HepG2 (cell line): ENCODE measurements around the gene DPP8. TPM values are rescaled to one million over a fixed set of nuclear protein-coding genes. Genes with fewer than 3 reads are reported as not detected.
A peak's percentile ranks its signal among the peaks of the same experiment; 100 is the strongest.

ENCODE experiments used
- AKAP8 ChIP-seq: sonication (generic); formaldehyde crosslinking; IDR thresholded peaks from 2 replicates; pipeline ENCODE4 v1.5.1; 2020; ENCODE audit warnings: mild to moderate bottlenecking, missing genetic modification reagents
- ARID2 ChIP-seq: sonication (generic); formaldehyde crosslinking; IDR thresholded peaks from 2 replicates; pipeline ENCODE4 v1.8.1; 2022; ENCODE audit warnings: mild to moderate bottlenecking, missing genetic modification reagents, borderline replicate concordance
- CBX1 ChIP-seq: IDR thresholded peaks from one replicate; pipeline ENCODE4 v1.6.1; 2016; ENCODE audit warnings: antibody characterized with exemption, low read depth
- CEBPG ChIP-seq: IDR thresholded peaks from 2 replicates; pipeline ENCODE4 v1.6.1; 2016
- GATA4 ChIP-seq: sonication (generic); IDR thresholded peaks from 2 replicates; pipeline ENCODE4 v1.6.1; 2016; ENCODE audit warnings: antibody characterized with exemption, low read depth, borderline replicate concordance
- KLF11 ChIP-seq: IDR thresholded peaks from 2 replicates; pipeline ENCODE4 v1.6.1; 2016; ENCODE audit warnings: missing compliant biosample characterization
- MYC ChIP-seq: sonication (generic); formaldehyde crosslinking; IDR thresholded peaks from 2 replicates; pipeline ENCODE4 v1.9.0; 2021; ENCODE audit warnings: missing genetic modification reagents, borderline replicate concordance
- NR2F6 ChIP-seq, 2 experiments: IDR thresholded peaks; 2 replicates each; pipeline ENCODE4 v1.6.1; 2016; ENCODE audit warnings: antibody characterized with exemption in 1 of 2, mild to moderate bottlenecking in 1 of 2
- PITX1 ChIP-seq: sonication (generic); formaldehyde crosslinking; IDR thresholded peaks from 2 replicates; pipeline ENCODE4 v1.5.1; 2020; ENCODE audit warnings: mild to moderate bottlenecking, missing genetic modification reagents
- RAD21 ChIP-seq: fragments of 450-650 bp; formaldehyde crosslinking; IDR thresholded peaks from 2 replicates; pipeline ENCODE4 v1.5.0; 2020; ENCODE audit warnings: mild to moderate bottlenecking
- ZBTB7A ChIP-seq: sonication (generic); formaldehyde crosslinking; IDR thresholded peaks from 2 replicates; pipeline ENCODE4 v1.8.0; 2022; ENCODE audit warnings: mild to moderate bottlenecking, missing genetic modification reagents
- ZC3H13 ChIP-seq: sonication (generic); formaldehyde crosslinking; IDR thresholded peaks from 2 replicates; pipeline ENCODE4 v1.8.1; 2023; ENCODE audit warnings: mild to moderate bottlenecking, missing genetic modification reagents, moderate library complexity
- ZFP36L1 ChIP-seq: sonication (generic); formaldehyde crosslinking; IDR thresholded peaks from 2 replicates; pipeline ENCODE4 v1.8.0; 2022; ENCODE audit warnings: mild to moderate bottlenecking, missing genetic modification reagents, moderate library complexity
- ZFP82 ChIP-seq: sonication (generic); formaldehyde crosslinking; IDR thresholded peaks from 2 replicates; pipeline ENCODE4 v1.5.1; 2020; ENCODE audit warnings: mild to moderate bottlenecking, missing genetic modification reagents, borderline replicate concordance
- ZKSCAN1 ChIP-seq: fragments of 150-350 bp; IDR thresholded peaks from 2 replicates; pipeline ENCODE4 v1.6.1; 2014; ENCODE audit warnings: low read length
- ZMYM4 ChIP-seq: sonication (generic); formaldehyde crosslinking; IDR thresholded peaks from 2 replicates; pipeline ENCODE4 v1.8.1; 2023; ENCODE audit warnings: mild to moderate bottlenecking, missing genetic modification reagents
- ZNF160 ChIP-seq: sonication (generic); formaldehyde crosslinking; IDR thresholded peaks from 2 replicates; pipeline ENCODE4 v1.8.0; 2022; ENCODE audit warnings: mild to moderate bottlenecking, inconsistent platforms, missing genetic modification reagents
- ZNF430 ChIP-seq: sonication (generic); formaldehyde crosslinking; IDR thresholded peaks from 2 replicates; pipeline ENCODE4 v1.9.0; 2021; ENCODE audit warnings: mild to moderate bottlenecking, missing genetic modification reagents
- ZNF496 ChIP-seq: sonication (generic); formaldehyde crosslinking; IDR thresholded peaks from 2 replicates; pipeline ENCODE4 v1.8.1; 2023; ENCODE audit warnings: mild to moderate bottlenecking, moderate library complexity, missing genetic modification reagents; ENCODE audit not compliant: insufficient replicate concordance
- ZNF616 ChIP-seq: sonication (generic); formaldehyde crosslinking; IDR thresholded peaks from 2 replicates; pipeline ENCODE4 v1.5.0; 2020; ENCODE audit warnings: low read depth, mild to moderate bottlenecking, missing genetic modification reagents
- ZNF646 ChIP-seq: sonication (generic); formaldehyde crosslinking; IDR thresholded peaks from 2 replicates; pipeline ENCODE4 v1.9.0; 2021; ENCODE audit warnings: mild to moderate bottlenecking, missing genetic modification reagents
- ZNF747 ChIP-seq: sonication (generic); formaldehyde crosslinking; IDR thresholded peaks from 2 replicates; pipeline ENCODE4 v1.8.1; 2023; ENCODE audit warnings: missing genetic modification reagents, mild to moderate bottlenecking, borderline replicate concordance
- ZNF839 ChIP-seq: sonication (generic); formaldehyde crosslinking; IDR thresholded peaks from 2 replicates; pipeline ENCODE4 v1.4.0; 2020; ENCODE audit warnings: missing genetic modification reagents, mild to moderate bottlenecking, borderline replicate concordance
- polyA plus RNA-seq, 8 experiments: library from polyadenylated mRNA; depleted of rRNA in 3 of 8; stranded (reverse) in 7 of 8; unstranded in 1 of 8; fragments of >200 nt; fragmentation: Illumina TruSeq in 4 of 8; extraction: Trizol in 4 of 8; gene quantifications; 2 replicates each; pipeline versions ENCODE4 v1.2.1 to v1.2.3, GENCODE V29; 2011 to 2016; ENCODE audit warnings: low read depth in 4 of 8, missing spikeins in 1 of 8, mixed read lengths in 1 of 8; ENCODE audit not compliant: insufficient read depth in 1 of 8
- total RNA-seq, 5 experiments: library from RNA; depleted of rRNA; stranded (reverse); fragments of >200 nt; fragmentation: Illumina TruSeq; extraction: Trizol; gene quantifications; 2 replicates each; pipeline ENCODE4 v1.2.3, GENCODE V29; 2016; ENCODE audit warnings: low read depth in 1 of 5
- TF ChIP-seq, protein P1 (sequence below): IDR thresholded peaks from 2 replicates; pipeline ENCODE4 v1.6.1; 2016; ENCODE audit warnings: control low read depth

Gene DPP8
- total and polyA plus RNA-seq, 2 of the 13 experiments (the other 11 are each of a cell fraction or from before 2014, with no cell fraction given) = 18.0 to 26.3 TPM

DNA sequence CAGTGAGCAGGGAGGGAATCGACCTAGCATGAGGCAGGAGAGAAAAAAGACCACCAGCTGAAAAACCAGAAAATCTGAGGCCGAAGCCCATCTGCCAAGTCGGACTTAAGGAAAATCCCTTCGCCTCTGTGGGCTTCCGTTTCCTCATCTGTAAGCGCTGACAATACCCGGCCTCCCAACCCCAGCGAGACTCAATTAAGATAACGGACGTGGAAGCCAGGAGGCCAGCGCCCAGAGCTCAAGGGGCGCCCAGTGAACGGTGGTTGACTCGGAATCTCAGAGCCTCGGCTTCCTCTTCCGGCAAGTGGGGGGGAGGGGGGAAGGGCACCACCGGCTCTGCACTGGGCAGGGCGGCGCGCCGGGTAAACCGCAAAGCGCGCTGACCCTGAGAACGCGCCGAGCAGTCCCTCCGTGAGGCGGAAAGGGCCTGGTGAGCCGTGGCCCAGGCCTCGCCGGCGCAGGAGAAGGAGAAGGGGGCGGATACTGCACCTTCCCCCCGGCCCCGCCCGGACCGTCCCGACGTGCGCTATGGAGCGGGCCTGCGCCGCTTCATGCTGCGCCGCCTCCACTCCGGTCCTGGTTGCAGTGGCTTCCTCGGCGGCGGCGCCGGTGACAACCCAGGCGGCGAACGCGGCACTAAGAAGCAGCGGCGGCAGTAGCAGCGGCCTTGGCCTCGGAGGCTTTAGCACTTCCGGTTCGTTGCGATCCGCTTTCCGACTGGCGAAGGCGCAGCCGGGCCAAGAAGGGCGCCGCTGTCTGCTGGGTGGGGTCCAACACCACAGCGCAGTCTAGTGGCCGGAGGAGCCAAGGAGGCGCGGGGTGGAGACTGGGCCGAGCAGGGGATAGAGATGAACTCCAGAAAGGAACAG, at the start of gene DPP8 (continued):
- TF ChIP-seq ZFP36L1 (CRISPR knock-in tag) (peak; percentile 95), ZNF496 (no peak), ZNF616 (CRISPR knock-in tag) (peak; percentile 49; the same call in 1 of the 2 replicates), ARID2 (CRISPR knock-in tag) (no peak), CBX1 (peak; percentile 77), ZNF646 (CRISPR knock-in tag) (0 out of 2 replicates have a peak, but pooled peaks have one; percentile 38), ZNF160 (no peak; the same call in 1 of the 2 replicates), KLF11 (CRISPR knock-in tag) (no peak; the same call in 1 of the 2 replicates), ZKSCAN1 (0 out of 2 replicates have a peak, but pooled peaks have one; percentile 10), CEBPG (no peak), NR2F6 (IDR thresholded peaks at IDR 0.05) (no peak), NR2F6 (CRISPR knock-in tag; IDR thresholded peaks at IDR 0.05) (peak; percentile 75), ZNF747 (no peak), MYC (CRISPR knock-in tag) (peak; percentile 88), ZC3H13 (CRISPR knock-in tag) (no peak), ZNF430 (CRISPR knock-in tag) (peak; percentile 97), PITX1 (peak; percentile 74; the same call in 1 of the 2 replicates), RAD21 (peak; percentile 60; the same call in 1 of the 2 replicates), ZFP82 (peak; percentile 85), ZBTB7A (CRISPR knock-in tag) (0 out of 2 replicates have a peak, but pooled peaks have one; percentile 31), AKAP8 (CRISPR knock-in tag) (no peak; the same call in 1 of the 2 replicates), ZMYM4 (CRISPR knock-in tag) (peak; percentile 96), GATA4 (no peak; the same call in 1 of the 2 replicates), ZNF839 (CRISPR knock-in tag) (peak; percentile 92)
- TF ChIP-seq, protein P1, sequence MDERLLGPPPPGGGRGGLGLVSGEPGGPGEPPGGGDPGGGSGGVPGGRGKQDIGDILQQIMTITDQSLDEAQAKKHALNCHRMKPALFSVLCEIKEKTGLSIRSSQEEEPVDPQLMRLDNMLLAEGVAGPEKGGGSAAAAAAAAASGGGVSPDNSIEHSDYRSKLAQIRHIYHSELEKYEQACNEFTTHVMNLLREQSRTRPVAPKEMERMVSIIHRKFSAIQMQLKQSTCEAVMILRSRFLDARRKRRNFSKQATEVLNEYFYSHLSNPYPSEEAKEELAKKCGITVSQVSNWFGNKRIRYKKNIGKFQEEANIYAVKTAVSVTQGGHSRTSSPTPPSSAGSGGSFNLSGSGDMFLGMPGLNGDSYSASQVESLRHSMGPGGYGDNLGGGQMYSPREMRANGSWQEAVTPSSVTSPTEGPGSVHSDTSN (CRISPR knock-in tag) = no peak
